ENCODE data around the gene TM9SF2.
A peak's percentile ranks its signal among the peaks of the same experiment; 100 is the strongest.

Gene TM9SF2

GRCh38 chr13:99507551-99507950, 6.3 kb downstream of the TM9SF2 start:
- peaks cover 69% of the 10 kb centered on the region for H3K36me3 Mint-ChIP-seq
- H3K4me3 Mint-ChIP-seq: no peak overlapping the region
- peak overlapping the region; percentile 61 for H3K27ac Mint-ChIP-seq
- ATAC-seq: no peak
- no peak for DNase-seq (ENCODE audit: low spot score in 2 of 2)
- peaks cover 85% of the 10 kb centered on the region for H3K4me1 Mint-ChIP-seq
- H3K9me3 Mint-ChIP-seq: no peaks in the 10 kb centered on the region

GRCh38 chr13:99507986-99508385, 6.7 kb downstream of the TM9SF2 start:
- H3K4me1 Mint-ChIP-seq: peaks cover 88% of the 10 kb centered on the region
- no peak overlapping the region for H3K4me3 Mint-ChIP-seq
- peaks cover 67% of the 10 kb centered on the region for H3K36me3 Mint-ChIP-seq
- ATAC-seq (no peak), DNase-seq (ENCODE audit: low spot score in 2 of 2) (no peak)
- peak overlapping the region; percentile 61 for H3K27ac Mint-ChIP-seq
- no peaks in the 10 kb centered on the region for H3K9me3 Mint-ChIP-seq

GRCh38 chr13:99509479-99509878, 8.2 kb downstream of the TM9SF2 start:
- no peaks in the 10 kb centered on the region for H3K9me3 Mint-ChIP-seq
- peaks cover 85% of the 10 kb centered on the region for H3K4me1 Mint-ChIP-seq
- no peak for ATAC-seq
- H3K4me3 Mint-ChIP-seq: no peak overlapping the region
- DNase-seq (ENCODE audit: low spot score in 2 of 2): no peak
- H3K36me3 Mint-ChIP-seq: peaks cover 55% of the 10 kb centered on the region
- no peak overlapping the region for H3K27ac Mint-ChIP-seq

- Mint-ChIP-seq H3K4me3 (no peak overlapping the region), H3K4me1 (peaks cover 58% of the 10 kb centered on the region), H3K36me3 (peaks cover 45% of the 10 kb centered on the region), H3K9me3 (no peaks in the 10 kb centered on the region), H3K27ac (no peak overlapping the region)
- ATAC-seq (no peak), DNase-seq (ENCODE audit: low spot score in 2 of 2) (no peak)
These were observed 13.5 kb downstream of the TM9SF2 start for GRCh38 chr13:99514801-99515200.

- no peak for ATAC-seq
- no peak for DNase-seq (ENCODE audit: low spot score in 2 of 2)
- no peak overlapping the region for H3K27ac Mint-ChIP-seq
- H3K36me3 Mint-ChIP-seq: peaks cover 47% of the 10 kb centered on the region
- no peak overlapping the region for H3K4me3 Mint-ChIP-seq
- no peaks in the 10 kb centered on the region for H3K9me3 Mint-ChIP-seq
- H3K4me1 Mint-ChIP-seq: peaks cover 42% of the 10 kb centered on the region
These were observed 15.1 kb downstream of the TM9SF2 start for GRCh38 chr13:99516153-99516929.

GRCh38 chr13:99517577-99517976, 16.3 kb downstream of the TM9SF2 start:
- peaks cover 31% of the 10 kb centered on the region for H3K4me1 Mint-ChIP-seq
- ATAC-seq (no peak), DNase-seq (ENCODE audit: low spot score in 2 of 2) (no peak)
- H3K9me3 Mint-ChIP-seq: no peaks in the 10 kb centered on the region
- H3K4me3 Mint-ChIP-seq: no peak overlapping the region
- H3K27ac Mint-ChIP-seq: no peak overlapping the region
- peaks cover 60% of the 10 kb centered on the region for H3K36me3 Mint-ChIP-seq

GRCh38 chr13:99517984-99518383, 16.7 kb downstream of the TM9SF2 start:
- H3K4me1 Mint-ChIP-seq: peaks cover 27% of the 10 kb centered on the region
- ATAC-seq: no peak
- no peak overlapping the region for H3K4me3 Mint-ChIP-seq
- H3K9me3 Mint-ChIP-seq: no peaks in the 10 kb centered on the region
- DNase-seq (ENCODE audit: low spot score in 2 of 2): no peak
- peaks cover 64% of the 10 kb centered on the region for H3K36me3 Mint-ChIP-seq
- no peak overlapping the region for H3K27ac Mint-ChIP-seq

GRCh38 chr13:99522298-99522697, 21.0 kb downstream of the TM9SF2 start:
- DNase-seq (ENCODE audit: low spot score in 2 of 2) (no peak), ATAC-seq (no peak)
- Mint-ChIP-seq H3K9me3 (no peaks in the 10 kb centered on the region), H3K4me1 (peaks cover 38% of the 10 kb centered on the region), H3K36me3 (peaks cover 89% of the 10 kb centered on the region), H3K4me3 (no peak overlapping the region), H3K27ac (no peak overlapping the region)

- Mint-ChIP-seq H3K27ac (peak overlapping the region; percentile 61), H3K36me3 (peaks cover 80% of the 10 kb centered on the region), H3K4me3 (no peak overlapping the region), H3K4me1 (peaks cover 39% of the 10 kb centered on the region), H3K9me3 (no peaks in the 10 kb centered on the region)
- ATAC-seq (peak; percentile 49), DNase-seq (ENCODE audit: low spot score in 2 of 2) (no peak)
These were observed 22.6 kb downstream of the TM9SF2 start for GRCh38 chr13:99523838-99524237.

GRCh38 chr13:99525967-99526366, 24.7 kb downstream of the TM9SF2 start:
- H3K27ac Mint-ChIP-seq: peak overlapping the region; percentile 46
- H3K36me3 Mint-ChIP-seq: peaks cover 80% of the 10 kb centered on the region
- ATAC-seq (no peak), DNase-seq (ENCODE audit: low spot score in 2 of 2) (no peak)
- peaks cover 39% of the 10 kb centered on the region for H3K4me1 Mint-ChIP-seq
- H3K4me3 Mint-ChIP-seq: no peak overlapping the region
- no peaks in the 10 kb centered on the region for H3K9me3 Mint-ChIP-seq

GRCh38 chr13:99526549-99526948, 25.3 kb downstream of the TM9SF2 start:
- ATAC-seq (peak; percentile 39), DNase-seq (ENCODE audit: low spot score in 2 of 2) (no peak)
- H3K9me3 Mint-ChIP-seq: no peaks in the 10 kb centered on the region
- H3K4me3 Mint-ChIP-seq: no peak overlapping the region
- peak overlapping the region; percentile 46 for H3K27ac Mint-ChIP-seq
- H3K36me3 Mint-ChIP-seq: peaks cover 80% of the 10 kb centered on the region
- H3K4me1 Mint-ChIP-seq: peaks cover 39% of the 10 kb centered on the region

GRCh38 chr13:99527301-99527700, 26.0 kb downstream of the TM9SF2 start:
- Mint-ChIP-seq H3K9me3 (no peaks in the 10 kb centered on the region), H3K4me1 (peaks cover 39% of the 10 kb centered on the region), H3K4me3 (no peak overlapping the region), H3K27ac (peak overlapping the region; percentile 46), H3K36me3 (peaks cover 80% of the 10 kb centered on the region)
- DNase-seq (ENCODE audit: low spot score in 2 of 2) (no peak), ATAC-seq (no peak)

GRCh38 chr13:99528547-99528946, 27.3 kb downstream of the TM9SF2 start:
- DNase-seq (ENCODE audit: low spot score in 2 of 2): no peak
- H3K27ac Mint-ChIP-seq: no peak overlapping the region
- peaks cover 36% of the 10 kb centered on the region for H3K4me1 Mint-ChIP-seq
- H3K9me3 Mint-ChIP-seq: no peaks in the 10 kb centered on the region
- H3K4me3 Mint-ChIP-seq: no peak overlapping the region
- ATAC-seq: no peak
- peaks cover 80% of the 10 kb centered on the region for H3K36me3 Mint-ChIP-seq

GRCh38 chr13:99536023-99536422, 34.8 kb downstream of the TM9SF2 start:
- peaks cover 87% of the 10 kb centered on the region for H3K36me3 Mint-ChIP-seq

GRCh38 chr13:99540530-99540929, 39.3 kb downstream of the TM9SF2 start:
- DNase-seq (ENCODE audit: low spot score in 2 of 2): no peak
- H3K4me3 Mint-ChIP-seq: no peak overlapping the region
- H3K36me3 Mint-ChIP-seq: peaks cover 100% of the 10 kb centered on the region
- H3K4me1 Mint-ChIP-seq: peaks cover 26% of the 10 kb centered on the region
- H3K27ac Mint-ChIP-seq: no peak overlapping the region
- H3K9me3 Mint-ChIP-seq: no peaks in the 10 kb centered on the region
- peak; percentile 24 for ATAC-seq

More at GRCh38 chr13:99536023-99536422, 34.8 kb downstream of the TM9SF2 start:
- H3K4me3 Mint-ChIP-seq: no peak overlapping the region
- H3K27ac Mint-ChIP-seq: no peak overlapping the region
- no peaks in the 10 kb centered on the region for H3K9me3 Mint-ChIP-seq
- DNase-seq (ENCODE audit: low spot score in 2 of 2) (no peak), ATAC-seq (no peak)
- peaks cover 9% of the 10 kb centered on the region for H3K4me1 Mint-ChIP-seq

- peak overlapping the region; percentile 22 for H3K4me3 Mint-ChIP-seq
- peaks cover 37% of the 10 kb centered on the region for H3K4me1 Mint-ChIP-seq
These were observed 41.6 kb downstream of the TM9SF2 start for GRCh38 chr13:99542788-99543406.

More at GRCh38 chr13:99542788-99543406, 41.6 kb downstream of the TM9SF2 start:
- DNase-seq (ENCODE audit: low spot score in 2 of 2) (peak; percentile 20 to 73), ATAC-seq (peak; percentile 100)
- H3K27ac Mint-ChIP-seq: peak overlapping the region; percentile 4
- H3K9me3 Mint-ChIP-seq: no peaks in the 10 kb centered on the region
- H3K36me3 Mint-ChIP-seq: peaks cover 100% of the 10 kb centered on the region
